ENCODE measurements around the gene SORBS2. TPM values are rescaled to one million over a fixed set of nuclear protein-coding genes. Genes with fewer than 3 reads are reported as not detected.

The SORBS2 gene
- total RNA-seq, 1 experiment from 2014 or later, result 0.34 TPM

DNA sequence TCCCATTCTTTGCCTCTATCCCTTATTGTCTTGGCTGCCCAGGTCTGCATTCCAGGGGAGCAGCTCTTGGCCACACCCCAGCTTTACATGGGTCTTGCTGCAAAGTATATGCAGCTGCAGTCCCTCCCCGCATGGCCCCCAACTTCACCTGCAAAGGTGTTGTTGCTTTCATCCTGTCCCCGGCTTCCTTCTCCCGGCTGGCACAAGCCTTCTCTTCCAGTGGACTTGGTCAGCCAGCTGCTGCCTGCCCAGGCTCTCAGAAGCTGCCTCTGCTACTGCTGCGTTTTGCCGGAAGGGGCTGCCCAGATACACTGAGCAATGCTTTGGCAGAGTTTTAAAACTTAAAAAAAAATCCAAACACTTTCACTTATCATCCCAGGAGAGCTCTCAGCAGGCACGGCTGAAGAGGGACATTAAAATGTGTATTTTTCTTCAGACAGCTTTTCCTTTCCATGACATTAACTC lies 155.5 kb downstream of the SORBS2 start:
- DNase-seq (ENCODE audit: low read depth, low spot score), result no peak
- Histone ChIP-seq H3K4me1 (ENCODE audit: control insufficient read depth in 1 of 2, insufficient read depth in 2 of 2, low read length in 2 of 2) (no peaks in the 10 kb centered on the region), H3K4me3 (replicated peaks in 1 of 2; ENCODE audit: low read depth in 1 of 2, low read length in 2 of 2) (no peak overlapping the region), H3K27me3 (ENCODE audit: insufficient read depth, low read length) (no peaks in the 10 kb centered on the region), H3K79me2 (ENCODE audit: insufficient read depth, low read length) (no peaks in the 10 kb centered on the region), H4K20me1 (ENCODE audit: insufficient read depth) (no peaks in the 10 kb centered on the region), H3K27ac (ENCODE audit: low read depth, low read length) (no peak overlapping the region), H3K4me2 (ENCODE audit: low read length) (no peak overlapping the region), H3K9me2 (ENCODE audit: insufficient read depth) (no peaks in the 10 kb centered on the region), H3K9me3 (ENCODE audit: control insufficient read depth in 1 of 2, insufficient read depth in 1 of 2, low read depth in 1 of 2, low read length in 2 of 2) (no peaks in the 10 kb centered on the region), H3K9ac (ENCODE audit: low read length) (no peak overlapping the region), H2AFZ (ENCODE audit: low read depth, low read length, poor library complexity, severe bottlenecking) (no peak overlapping the region), H3K36me3 (ENCODE audit: control insufficient read depth in 1 of 2, insufficient read depth in 2 of 2, low read length in 2 of 2) (no peaks in the 10 kb centered on the region)
- CTCF ChIA-PET, result no interaction called here
- no TSS peak for BruUV-seq (replicated peaks)
- no peak for ATAC-seq
- TF ChIP-seq, protein P1, sequence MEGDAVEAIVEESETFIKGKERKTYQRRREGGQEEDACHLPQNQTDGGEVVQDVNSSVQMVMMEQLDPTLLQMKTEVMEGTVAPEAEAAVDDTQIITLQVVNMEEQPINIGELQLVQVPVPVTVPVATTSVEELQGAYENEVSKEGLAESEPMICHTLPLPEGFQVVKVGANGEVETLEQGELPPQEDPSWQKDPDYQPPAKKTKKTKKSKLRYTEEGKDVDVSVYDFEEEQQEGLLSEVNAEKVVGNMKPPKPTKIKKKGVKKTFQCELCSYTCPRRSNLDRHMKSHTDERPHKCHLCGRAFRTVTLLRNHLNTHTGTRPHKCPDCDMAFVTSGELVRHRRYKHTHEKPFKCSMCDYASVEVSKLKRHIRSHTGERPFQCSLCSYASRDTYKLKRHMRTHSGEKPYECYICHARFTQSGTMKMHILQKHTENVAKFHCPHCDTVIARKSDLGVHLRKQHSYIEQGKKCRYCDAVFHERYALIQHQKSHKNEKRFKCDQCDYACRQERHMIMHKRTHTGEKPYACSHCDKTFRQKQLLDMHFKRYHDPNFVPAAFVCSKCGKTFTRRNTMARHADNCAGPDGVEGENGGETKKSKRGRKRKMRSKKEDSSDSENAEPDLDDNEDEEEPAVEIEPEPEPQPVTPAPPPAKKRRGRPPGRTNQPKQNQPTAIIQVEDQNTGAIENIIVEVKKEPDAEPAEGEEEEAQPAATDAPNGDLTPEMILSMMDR (IDR thresholded peaks at IDR 0.05 in 2 of 3, conservative IDR thresholded peaks at IDR 0.05 in 1 of 3; ENCODE audit: borderline replicate concordance in 1 of 3, insufficient read depth in 1 of 3, low read depth in 2 of 3, low read length in 2 of 3), result no peak
- TF ChIP-seq TCF7L2 (IDR thresholded peaks at IDR 0.05; ENCODE audit: borderline replicate concordance, extremely low read depth, insufficient read depth, insufficient read length) (no peak), CBX3 (IDR thresholded peaks at IDR 0.05; ENCODE audit: low read depth) (no peak), FOSL1 (IDR thresholded peaks at IDR 0.05; ENCODE audit: low read depth) (no peak), EZH2 (IDR thresholded peaks at IDR 0.05) (no peak), CEBPB (IDR thresholded peaks at IDR 0.05; ENCODE audit: low read depth) (no peak), POLR2A (IDR thresholded peaks at IDR 0.05; ENCODE audit: borderline replicate concordance, extremely low read depth, insufficient read depth, insufficient read length) (no peak), EZH2phosphoT487 (IDR thresholded peaks at IDR 0.05; ENCODE audit: borderline replicate concordance) (no peak), SRF (IDR thresholded peaks at IDR 0.05; ENCODE audit: low read depth) (no peak), JUND (IDR thresholded peaks at IDR 0.05) (no peak), POLR2AphosphoS5 (IDR thresholded peaks at IDR 0.05; ENCODE audit: low read depth, low read length) (no peak), EGR1 (IDR thresholded peaks at IDR 0.05; ENCODE audit: low read depth) (no peak), ZFX (IDR thresholded peaks at IDR 0.05) (no peak), SP1 (IDR thresholded peaks at IDR 0.05; ENCODE audit: low read depth) (no peak), RAD21 (IDR thresholded peaks at IDR 0.05; ENCODE audit: low read depth) (no peak)
- TF ChIP-seq, protein P2, sequence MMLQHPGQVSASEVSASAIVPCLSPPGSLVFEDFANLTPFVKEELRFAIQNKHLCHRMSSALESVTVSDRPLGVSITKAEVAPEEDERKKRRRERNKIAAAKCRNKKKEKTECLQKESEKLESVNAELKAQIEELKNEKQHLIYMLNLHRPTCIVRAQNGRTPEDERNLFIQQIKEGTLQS (IDR thresholded peaks at IDR 0.05), result no peak
- TF ChIP-seq, protein P3, sequence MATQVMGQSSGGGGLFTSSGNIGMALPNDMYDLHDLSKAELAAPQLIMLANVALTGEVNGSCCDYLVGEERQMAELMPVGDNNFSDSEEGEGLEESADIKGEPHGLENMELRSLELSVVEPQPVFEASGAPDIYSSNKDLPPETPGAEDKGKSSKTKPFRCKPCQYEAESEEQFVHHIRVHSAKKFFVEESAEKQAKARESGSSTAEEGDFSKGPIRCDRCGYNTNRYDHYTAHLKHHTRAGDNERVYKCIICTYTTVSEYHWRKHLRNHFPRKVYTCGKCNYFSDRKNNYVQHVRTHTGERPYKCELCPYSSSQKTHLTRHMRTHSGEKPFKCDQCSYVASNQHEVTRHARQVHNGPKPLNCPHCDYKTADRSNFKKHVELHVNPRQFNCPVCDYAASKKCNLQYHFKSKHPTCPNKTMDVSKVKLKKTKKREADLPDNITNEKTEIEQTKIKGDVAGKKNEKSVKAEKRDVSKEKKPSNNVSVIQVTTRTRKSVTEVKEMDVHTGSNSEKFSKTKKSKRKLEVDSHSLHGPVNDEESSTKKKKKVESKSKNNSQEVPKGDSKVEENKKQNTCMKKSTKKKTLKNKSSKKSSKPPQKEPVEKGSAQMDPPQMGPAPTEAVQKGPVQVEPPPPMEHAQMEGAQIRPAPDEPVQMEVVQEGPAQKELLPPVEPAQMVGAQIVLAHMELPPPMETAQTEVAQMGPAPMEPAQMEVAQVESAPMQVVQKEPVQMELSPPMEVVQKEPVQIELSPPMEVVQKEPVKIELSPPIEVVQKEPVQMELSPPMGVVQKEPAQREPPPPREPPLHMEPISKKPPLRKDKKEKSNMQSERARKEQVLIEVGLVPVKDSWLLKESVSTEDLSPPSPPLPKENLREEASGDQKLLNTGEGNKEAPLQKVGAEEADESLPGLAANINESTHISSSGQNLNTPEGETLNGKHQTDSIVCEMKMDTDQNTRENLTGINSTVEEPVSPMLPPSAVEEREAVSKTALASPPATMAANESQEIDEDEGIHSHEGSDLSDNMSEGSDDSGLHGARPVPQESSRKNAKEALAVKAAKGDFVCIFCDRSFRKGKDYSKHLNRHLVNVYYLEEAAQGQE (IDR thresholded peaks at IDR 0.05; ENCODE audit: low read depth), result no peak
- RAD21 ChIA-PET (ENCODE audit: low non-redundant PET in 1 of 2, low total read pairs in 2 of 2, uncharacterized antibody in 2 of 2, unreplicated experiment in 2 of 2), result no interaction called here
- intact Hi-C loops (cut with micrococcal nuclease), result no loop called here
- POLR2A ChIA-PET, result no interaction called here
